Lower leg skin (tissue), 3 donors: ENCODE measurements around the gene MYO9B.

Experiments
- CTCF ChIP-seq, 3 donors: fragments of 450-650 bp; IDR thresholded peaks; one replicate each; pipeline ENCODE4 v1.5.1; 2016; ENCODE audit warnings: antibody characterized with exemption in 3 of 3, mild to moderate bottlenecking in 3 of 3, moderate library complexity in 2 of 3
- POLR2A ChIP-seq, 2 donors: fragments of 450-650 bp; IDR thresholded peaks; one replicate each; pipeline ENCODE4 v1.6.1; 2016 to 2017; ENCODE audit warnings: antibody characterized with exemption in 2 of 2, mild to moderate bottlenecking in 1 of 2, moderate library complexity in 1 of 2

GRCh38 chr19:17036640-17037039 lies 38.9 kb upstream of the MYO9B start:
- TF ChIP-seq CTCF (IDR thresholded peaks at IDR 0.05) (no peak), POLR2A (IDR thresholded peaks at IDR 0.05) (no peak)
